GM18508 (cell line): Measurements from ENCODE around the gene ABCC8.

Experiments
- ATAC-seq: cut with Tn5 transposase; IDR thresholded peaks from one replicate; pipeline ENCODE4 v1.9.1; 2021; ENCODE audit warnings: moderate number of reproducible peaks; ENCODE audit not compliant: insufficient read depth, unreplicated experiment

Gene ABCC8

GRCh38 chr11:17476317-17477083 lies at the start of gene ABCC8:
TSS of gene ABCC8 (minus strand) at chr11:17476845. CDS start at chr11:17476776, 69 bp downstream.
- ATAC-seq, result no peak

- no peak for ATAC-seq
Measured at GRCh38 chr11:17526326-17526725, 49.7 kb upstream of the ABCC8 start.

GRCh38 chr11:17525570-17525969 lies 48.9 kb upstream of the ABCC8 start:
- ATAC-seq, result no peak

GRCh38 chr11:17524221-17524620 lies 47.6 kb upstream of the ABCC8 start:
- ATAC-seq, result no peak

GRCh38 chr11:17522655-17523054 lies 46.0 kb upstream of the ABCC8 start:
- no peak for ATAC-seq

- no peak for ATAC-seq
Measured at GRCh38 chr11:17521106-17521900, 44.7 kb upstream of the ABCC8 start.

GRCh38 chr11:17519061-17519885 lies 42.6 kb upstream of the ABCC8 start:
- ATAC-seq, result no peak

- no peak for ATAC-seq
Measured at GRCh38 chr11:17518366-17518765, 41.7 kb upstream of the ABCC8 start.

- no peak for ATAC-seq
Measured at GRCh38 chr11:17517186-17517585, 40.5 kb upstream of the ABCC8 start.

GRCh38 chr11:17516551-17517150 lies 40.0 kb upstream of the ABCC8 start:
- no peak for ATAC-seq

GRCh38 chr11:17515443-17516176 lies 39.0 kb upstream of the ABCC8 start:
- no peak for ATAC-seq

- no peak for ATAC-seq
Measured at GRCh38 chr11:17514476-17514875, 37.8 kb upstream of the ABCC8 start.

- ATAC-seq, result no peak
Measured at GRCh38 chr11:17513853-17514252, 37.2 kb upstream of the ABCC8 start.

- no peak for ATAC-seq
Measured at GRCh38 chr11:17512101-17512500, 35.5 kb upstream of the ABCC8 start.

- ATAC-seq, result no peak
Measured at GRCh38 chr11:17511571-17511970, 34.9 kb upstream of the ABCC8 start.

GRCh38 chr11:17510507-17511206 lies 34.0 kb upstream of the ABCC8 start:
- ATAC-seq, result no peak

GRCh38 chr11:17508791-17509190 lies 32.1 kb upstream of the ABCC8 start:
- ATAC-seq, result no peak

GRCh38 chr11:17508306-17508705 lies 31.7 kb upstream of the ABCC8 start:
- no peak for ATAC-seq

GRCh38 chr11:17507773-17508172 lies 31.1 kb upstream of the ABCC8 start:
- no peak for ATAC-seq
